ENCODE data around the gene CSMD2.

The CSMD2 gene

DNA sequence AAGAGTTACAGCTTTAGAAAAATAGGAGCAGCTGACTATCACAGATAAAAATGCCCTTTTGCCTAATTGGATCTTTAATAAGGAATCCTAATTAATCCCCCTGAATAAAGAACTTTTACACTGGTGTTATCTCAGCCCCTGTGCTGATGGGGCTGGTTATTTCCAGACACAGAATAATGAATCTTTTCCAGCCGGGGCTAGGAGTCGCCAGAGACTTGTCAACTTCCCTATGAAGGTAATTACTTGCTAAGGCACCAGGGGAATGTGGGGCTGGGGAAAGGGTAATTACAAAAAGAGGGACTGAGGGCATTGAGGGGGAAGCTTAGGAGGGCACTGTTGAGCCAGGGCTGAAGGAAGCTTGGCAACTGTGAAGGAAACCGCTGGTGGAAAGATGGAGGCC, 266.6 kb downstream of the CSMD2 start:
- H3K27me3 ChIP-seq (ENCODE audit: control insufficient read depth in 1 of 2, insufficient read depth in 2 of 2, low read length in 2 of 2) = no peaks in the 10 kb centered on the region
- no peak overlapping the region for H3K4me3 ChIP-seq (ENCODE audit: low read depth in 1 of 2, low read length in 2 of 2)
- no peak overlapping the region for H3K27ac ChIP-seq (ENCODE audit: low read depth, low read length)
- H3K36me3 ChIP-seq (ENCODE audit: control insufficient read depth in 1 of 2, insufficient read depth in 2 of 2, low read length in 2 of 2) = no peaks in the 10 kb centered on the region
- no peaks in the 10 kb centered on the region for H3K4me1 ChIP-seq (ENCODE audit: control insufficient read depth in 1 of 2, insufficient read depth in 2 of 2, low read length in 2 of 2)
- no peaks in the 10 kb centered on the region for H3K9me3 ChIP-seq (ENCODE audit: control insufficient read depth in 1 of 2, low read length in 2 of 2)
- H3K9ac ChIP-seq (ENCODE audit: low read depth in 1 of 2, low read length in 2 of 2) = no peak overlapping the region

DNA sequence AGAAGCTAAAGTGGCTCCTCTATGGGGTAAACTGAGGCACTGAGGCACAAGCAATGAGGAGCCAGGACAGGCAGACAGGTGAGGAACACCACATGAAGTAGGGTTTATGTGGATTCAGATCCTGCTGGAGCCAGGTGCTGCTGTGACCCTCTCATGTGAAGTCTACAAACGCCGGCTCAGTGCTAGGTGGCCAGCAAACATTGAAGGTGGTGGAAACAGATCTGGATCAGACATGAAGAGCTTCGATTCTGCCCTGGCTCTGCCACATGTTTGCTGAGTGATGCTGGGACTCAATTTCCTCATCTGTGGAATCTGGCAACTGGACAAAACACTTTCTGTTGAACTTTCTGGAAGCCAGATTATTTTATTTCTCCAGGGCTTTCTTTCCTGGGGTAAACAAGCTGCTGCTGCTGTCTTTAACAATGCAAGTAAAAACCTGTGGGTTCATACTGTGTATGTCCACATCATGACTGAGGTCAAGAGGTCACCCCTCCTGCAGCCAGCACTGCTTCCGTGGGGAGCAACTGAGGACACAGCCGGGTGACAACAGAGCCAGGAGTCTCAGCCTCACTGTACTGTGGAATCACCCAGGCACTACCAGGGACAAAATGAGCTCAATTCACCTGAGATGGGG, 267.8 kb downstream of the CSMD2 start:
- Histone ChIP-seq H3K4me1 (ENCODE audit: control insufficient read depth in 1 of 2, insufficient read depth in 2 of 2, low read length in 2 of 2) (no peaks in the 10 kb centered on the region), H3K4me3 (ENCODE audit: low read depth in 1 of 2, low read length in 2 of 2) (no peak overlapping the region), H3K27me3 (ENCODE audit: control insufficient read depth in 1 of 2, insufficient read depth in 2 of 2, low read length in 2 of 2) (no peaks in the 10 kb centered on the region), H3K36me3 (ENCODE audit: control insufficient read depth in 1 of 2, insufficient read depth in 2 of 2, low read length in 2 of 2) (no peaks in the 10 kb centered on the region), H3K9ac (ENCODE audit: low read depth in 1 of 2, low read length in 2 of 2) (no peak overlapping the region), H3K9me3 (ENCODE audit: control insufficient read depth in 1 of 2, low read length in 2 of 2) (no peaks in the 10 kb centered on the region), H3K27ac (ENCODE audit: low read depth, low read length) (no peak overlapping the region)

DNA sequence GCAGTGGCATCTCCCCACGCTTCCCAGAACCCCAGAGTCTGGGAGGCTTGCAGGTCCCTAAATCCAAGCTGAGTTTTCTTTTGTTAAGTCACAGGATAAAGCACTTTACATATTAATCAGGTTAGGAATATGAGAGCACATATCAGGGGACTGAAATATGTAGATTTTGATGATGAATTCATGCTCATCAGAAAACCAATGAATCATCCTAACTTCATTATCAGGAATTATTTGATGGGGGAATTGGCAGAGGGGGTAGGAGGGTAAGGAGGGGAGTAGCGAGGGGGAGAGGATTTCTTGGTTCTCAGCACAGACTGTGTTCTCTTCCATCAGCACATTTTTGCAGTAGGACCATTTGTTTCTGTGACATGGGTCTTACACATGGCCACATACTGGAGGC, 269.1 kb downstream of the CSMD2 start:
- no peak overlapping the region for H3K4me3 ChIP-seq (ENCODE audit: low read depth in 1 of 2, low read length in 2 of 2)
- H3K36me3 ChIP-seq (ENCODE audit: control insufficient read depth in 1 of 2, insufficient read depth in 2 of 2, low read length in 2 of 2) = no peaks in the 10 kb centered on the region
- H3K9me3 ChIP-seq (ENCODE audit: control insufficient read depth in 1 of 2, low read length in 2 of 2) = no peaks in the 10 kb centered on the region
- H3K9ac ChIP-seq (ENCODE audit: low read depth in 1 of 2, low read length in 2 of 2) = no peak overlapping the region
- no peaks in the 10 kb centered on the region for H3K27me3 ChIP-seq (ENCODE audit: control insufficient read depth in 1 of 2, insufficient read depth in 2 of 2, low read length in 2 of 2)
- H3K27ac ChIP-seq (ENCODE audit: low read depth, low read length) = no peak overlapping the region
- no peaks in the 10 kb centered on the region for H3K4me1 ChIP-seq (ENCODE audit: control insufficient read depth in 1 of 2, insufficient read depth in 2 of 2, low read length in 2 of 2)

DNA sequence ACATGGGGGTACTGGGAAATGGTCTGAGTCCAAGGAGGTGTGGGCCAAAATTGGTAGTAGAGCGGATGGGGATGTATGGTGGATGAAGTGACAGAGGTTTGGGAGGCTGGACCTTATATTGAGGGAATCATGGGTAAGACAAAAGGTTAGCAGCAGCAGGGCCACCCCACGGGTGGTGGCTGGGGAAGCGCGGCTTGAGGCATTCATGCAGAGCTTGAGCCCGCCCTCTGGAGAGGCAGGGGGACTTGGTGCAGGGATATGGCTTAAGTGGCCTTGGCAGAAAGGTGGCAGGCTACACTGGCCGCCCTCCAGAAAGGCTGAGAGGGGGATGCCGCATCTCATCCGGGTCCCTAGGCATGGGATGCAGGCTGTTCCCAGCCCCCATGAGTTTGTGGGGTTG, 269.6 kb downstream of the CSMD2 start:
- Histone ChIP-seq H3K4me1 (ENCODE audit: control insufficient read depth in 1 of 2, insufficient read depth in 2 of 2, low read length in 2 of 2) (no peaks in the 10 kb centered on the region), H3K4me3 (ENCODE audit: low read depth in 1 of 2, low read length in 2 of 2) (no peak overlapping the region), H3K9me3 (ENCODE audit: control insufficient read depth in 1 of 2, low read length in 2 of 2) (no peaks in the 10 kb centered on the region), H3K36me3 (ENCODE audit: control insufficient read depth in 1 of 2, insufficient read depth in 2 of 2, low read length in 2 of 2) (no peaks in the 10 kb centered on the region), H3K27me3 (ENCODE audit: control insufficient read depth in 1 of 2, insufficient read depth in 2 of 2, low read length in 2 of 2) (no peaks in the 10 kb centered on the region), H3K27ac (ENCODE audit: low read depth, low read length) (no peak overlapping the region), H3K9ac (ENCODE audit: low read depth in 1 of 2, low read length in 2 of 2) (no peak overlapping the region)

DNA sequence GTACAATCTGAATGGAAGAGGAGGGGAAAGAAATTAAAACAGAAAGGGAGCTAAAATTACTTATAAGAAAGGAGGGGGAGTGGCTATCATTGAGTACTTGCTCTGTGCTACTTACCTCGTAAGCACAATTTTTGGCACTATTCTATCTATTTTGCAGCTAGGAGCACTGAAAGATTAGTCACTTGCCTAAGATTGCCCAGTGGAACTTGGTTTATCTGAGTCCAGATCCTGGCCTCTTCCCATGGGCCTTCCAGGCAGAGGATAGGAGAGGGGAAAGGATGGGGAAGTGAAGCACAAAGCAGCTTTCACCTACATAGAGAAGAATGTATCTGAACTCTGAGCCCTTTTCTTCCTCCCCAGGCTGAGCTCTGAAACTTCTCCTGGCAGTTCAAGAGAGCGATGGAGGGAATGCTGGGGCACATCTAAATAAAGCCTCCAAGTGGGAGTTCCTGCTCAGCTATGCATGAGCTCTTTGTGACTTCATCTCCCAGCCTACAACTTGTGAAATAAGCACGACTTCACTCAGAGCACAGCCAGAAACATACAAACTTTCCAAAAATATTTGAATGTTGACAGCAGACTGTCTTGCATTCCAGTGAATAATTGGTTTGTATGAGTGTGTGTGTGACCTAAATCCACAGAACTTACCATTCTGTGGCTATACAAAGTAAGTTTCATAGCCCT, 271.7 kb downstream of the CSMD2 start:
- Histone ChIP-seq H3K4me3 (ENCODE audit: low read depth in 1 of 2, low read length in 2 of 2) (no peak overlapping the region), H3K9me3 (ENCODE audit: control insufficient read depth in 1 of 2, low read length in 2 of 2) (no peaks in the 10 kb centered on the region), H3K9ac (ENCODE audit: low read depth in 1 of 2, low read length in 2 of 2) (no peak overlapping the region), H3K4me1 (ENCODE audit: control insufficient read depth in 1 of 2, insufficient read depth in 2 of 2, low read length in 2 of 2) (no peaks in the 10 kb centered on the region), H3K27me3 (ENCODE audit: control insufficient read depth in 1 of 2, insufficient read depth in 2 of 2, low read length in 2 of 2) (no peaks in the 10 kb centered on the region), H3K27ac (ENCODE audit: low read depth, low read length) (no peak overlapping the region), H3K36me3 (ENCODE audit: control insufficient read depth in 1 of 2, insufficient read depth in 2 of 2, low read length in 2 of 2) (no peaks in the 10 kb centered on the region)

DNA sequence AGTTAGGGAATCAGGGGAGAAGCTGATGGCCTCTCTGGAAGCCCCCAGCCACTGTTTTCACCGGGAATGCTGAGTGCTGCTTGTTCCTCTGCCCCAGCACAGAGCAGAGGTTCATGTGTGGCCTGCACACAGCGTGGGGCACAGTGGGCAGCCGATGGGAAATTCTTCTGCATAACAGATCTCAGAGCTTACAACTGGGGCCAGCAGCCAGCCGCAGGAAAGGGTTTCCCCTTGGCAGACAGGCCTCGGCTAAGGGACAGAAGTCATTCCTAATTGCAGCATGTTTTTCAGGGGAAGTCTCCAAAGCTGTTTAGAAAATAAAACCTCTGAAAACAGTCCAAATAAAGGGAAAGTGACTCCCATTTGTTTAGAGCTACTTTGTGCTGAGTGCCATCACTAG, 278.5 kb downstream of the CSMD2 start:
- Histone ChIP-seq H3K27ac (ENCODE audit: low read depth, low read length) (no peak overlapping the region), H3K4me1 (ENCODE audit: control insufficient read depth in 1 of 2, insufficient read depth in 2 of 2, low read length in 2 of 2) (no peaks in the 10 kb centered on the region), H3K27me3 (ENCODE audit: control insufficient read depth in 1 of 2, insufficient read depth in 2 of 2, low read length in 2 of 2) (peaks cover 0 to 6% of the 10 kb centered on the region in 2 donors), H3K9me3 (ENCODE audit: control insufficient read depth in 1 of 2, low read length in 2 of 2) (no peaks in the 10 kb centered on the region), H3K36me3 (ENCODE audit: control insufficient read depth in 1 of 2, insufficient read depth in 2 of 2, low read length in 2 of 2) (no peaks in the 10 kb centered on the region), H3K9ac (ENCODE audit: low read depth in 1 of 2, low read length in 2 of 2) (no peak overlapping the region), H3K4me3 (ENCODE audit: low read depth in 1 of 2, low read length in 2 of 2) (no peak overlapping the region)

DNA sequence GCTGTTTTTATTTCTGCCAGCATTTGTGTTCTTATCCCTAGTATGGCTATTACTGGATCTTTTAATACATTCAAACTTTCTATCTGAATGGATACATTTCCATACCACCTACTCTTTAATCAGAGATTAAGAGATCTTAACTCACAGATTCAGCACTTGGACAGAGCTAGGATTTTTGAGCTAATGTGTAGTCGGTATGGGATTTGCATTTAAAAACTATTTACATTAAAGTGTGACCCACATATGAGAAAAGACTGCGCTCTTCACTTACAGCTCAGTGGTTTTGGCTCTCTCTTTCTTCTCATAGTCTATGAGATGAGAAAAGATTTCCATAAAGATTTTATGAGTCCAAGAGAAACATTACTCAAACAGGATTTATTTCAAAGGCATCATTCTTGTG, 284.7 kb downstream of the CSMD2 start:
- H3K4me1 ChIP-seq (ENCODE audit: control insufficient read depth in 1 of 2, insufficient read depth in 2 of 2, low read length in 2 of 2) = no peaks in the 10 kb centered on the region

DNA sequence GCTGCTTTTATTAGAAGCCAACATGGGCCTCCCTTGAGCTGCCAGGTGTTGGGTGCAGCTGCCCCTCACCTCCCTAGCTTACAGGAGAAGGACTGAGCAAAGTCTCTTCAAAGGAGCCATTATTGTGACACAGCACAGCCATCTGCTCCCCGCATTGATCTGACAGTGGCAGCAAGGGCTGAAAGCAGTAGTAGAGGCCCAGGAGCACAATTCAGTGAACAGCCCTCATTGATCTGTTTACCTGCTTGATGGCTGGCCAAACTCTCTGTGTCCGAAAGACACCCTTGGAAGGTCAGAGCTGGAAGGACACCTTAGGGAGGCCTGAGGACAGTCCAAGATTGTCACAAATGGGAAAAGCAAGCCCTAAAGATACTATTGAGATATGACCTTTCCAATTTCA, 286.6 kb downstream of the CSMD2 start:
- no peak overlapping the region for H3K27ac ChIP-seq (ENCODE audit: low read depth, low read length)
- no peaks in the 10 kb centered on the region for H3K9me3 ChIP-seq (ENCODE audit: control insufficient read depth in 1 of 2, low read length in 2 of 2)
- H3K27me3 ChIP-seq (ENCODE audit: control insufficient read depth in 1 of 2, insufficient read depth in 2 of 2, low read length in 2 of 2) = no peaks in the 10 kb centered on the region
- H3K36me3 ChIP-seq (ENCODE audit: control insufficient read depth in 1 of 2, insufficient read depth in 2 of 2, low read length in 2 of 2) = no peaks in the 10 kb centered on the region
- no peak overlapping the region for H3K9ac ChIP-seq (ENCODE audit: low read depth in 1 of 2, low read length in 2 of 2)
- H3K4me3 ChIP-seq (ENCODE audit: low read depth in 1 of 2, low read length in 2 of 2) = no peak overlapping the region
- no peaks in the 10 kb centered on the region for H3K4me1 ChIP-seq (ENCODE audit: control insufficient read depth in 1 of 2, insufficient read depth in 2 of 2, low read length in 2 of 2)

More for the DNA sequence above, 284.7 kb downstream of the CSMD2 start:
- no peaks in the 10 kb centered on the region for H3K36me3 ChIP-seq (ENCODE audit: control insufficient read depth in 1 of 2, insufficient read depth in 2 of 2, low read length in 2 of 2)
- no peak overlapping the region for H3K9ac ChIP-seq (ENCODE audit: low read depth in 1 of 2, low read length in 2 of 2)
- H3K9me3 ChIP-seq (ENCODE audit: control insufficient read depth in 1 of 2, low read length in 2 of 2) = no peaks in the 10 kb centered on the region
- no peak overlapping the region for H3K27ac ChIP-seq (ENCODE audit: low read depth, low read length)
- no peaks in the 10 kb centered on the region for H3K27me3 ChIP-seq (ENCODE audit: control insufficient read depth in 1 of 2, insufficient read depth in 2 of 2, low read length in 2 of 2)
- H3K4me3 ChIP-seq (ENCODE audit: low read depth in 1 of 2, low read length in 2 of 2) = no peak overlapping the region

DNA sequence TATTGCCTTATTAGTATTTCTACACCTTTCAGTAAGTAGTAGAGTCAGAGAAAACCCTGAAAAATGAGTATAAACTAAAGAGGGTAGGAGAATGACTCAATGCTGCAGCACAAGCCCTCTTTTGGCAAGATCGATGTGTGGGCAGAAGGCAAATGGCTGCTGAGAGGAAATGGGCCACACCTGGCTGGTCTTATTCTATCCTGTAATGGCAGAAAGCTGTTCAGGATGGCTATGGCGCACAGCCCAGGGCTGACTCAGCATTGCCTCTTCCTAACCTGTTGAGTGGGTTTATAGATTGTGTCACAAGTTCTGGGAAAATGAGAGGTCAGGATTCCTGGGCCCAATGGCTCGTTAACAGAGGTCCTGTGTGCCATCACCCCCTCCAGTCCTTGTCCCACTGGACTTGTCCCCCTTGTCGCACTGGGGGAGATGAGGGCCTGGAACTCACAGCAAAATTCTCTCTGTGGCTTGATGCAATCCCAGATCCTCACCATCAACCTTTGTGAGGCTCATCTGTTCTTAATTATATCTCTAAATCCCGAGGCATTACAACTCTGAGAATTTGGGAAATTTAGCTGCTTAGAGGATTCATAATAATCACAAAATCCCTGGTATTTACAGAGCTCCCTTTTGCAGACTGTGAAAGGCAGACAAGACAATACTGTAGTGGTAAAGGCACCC, 287.9 kb downstream of the CSMD2 start:
- H3K27me3 ChIP-seq (ENCODE audit: control insufficient read depth in 1 of 2, insufficient read depth in 2 of 2, low read length in 2 of 2) = no peaks in the 10 kb centered on the region
- no peaks in the 10 kb centered on the region for H3K9me3 ChIP-seq (ENCODE audit: control insufficient read depth in 1 of 2, low read length in 2 of 2)
- H3K4me3 ChIP-seq (ENCODE audit: low read depth in 1 of 2, low read length in 2 of 2) = no peak overlapping the region
- no peak overlapping the region for H3K27ac ChIP-seq (ENCODE audit: low read depth, low read length)
- H3K4me1 ChIP-seq (ENCODE audit: control insufficient read depth in 1 of 2, insufficient read depth in 2 of 2, low read length in 2 of 2) = no peaks in the 10 kb centered on the region
- no peak overlapping the region for H3K9ac ChIP-seq (ENCODE audit: low read depth in 1 of 2, low read length in 2 of 2)
- H3K36me3 ChIP-seq (ENCODE audit: control insufficient read depth in 1 of 2, insufficient read depth in 2 of 2, low read length in 2 of 2) = no peaks in the 10 kb centered on the region

DNA sequence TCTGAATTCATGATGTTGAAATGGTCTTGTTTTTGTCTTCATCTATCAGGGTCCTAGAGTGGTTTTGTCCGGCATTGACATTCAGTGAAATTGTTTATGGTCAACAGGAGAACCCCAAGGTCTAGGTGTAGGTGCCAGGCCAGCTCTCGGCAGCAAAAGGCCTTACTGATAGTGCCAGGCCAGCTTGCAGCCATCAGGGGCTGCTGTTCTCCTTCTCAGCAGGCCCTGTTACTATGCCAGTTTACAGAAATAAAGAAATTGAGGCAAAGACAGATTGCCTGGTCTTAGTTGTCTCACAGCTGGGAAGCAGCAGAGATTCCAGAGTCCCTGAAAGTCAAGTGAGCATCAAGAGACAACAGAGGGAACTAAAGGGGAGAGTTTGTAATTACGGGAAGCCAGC, 289.2 kb downstream of the CSMD2 start:
- no peak overlapping the region for H3K4me3 ChIP-seq (ENCODE audit: low read depth in 1 of 2, low read length in 2 of 2)
- H3K4me1 ChIP-seq (ENCODE audit: control insufficient read depth in 1 of 2, insufficient read depth in 2 of 2, low read length in 2 of 2) = no peaks in the 10 kb centered on the region
- H3K27me3 ChIP-seq (ENCODE audit: control insufficient read depth in 1 of 2, insufficient read depth in 2 of 2, low read length in 2 of 2) = no peaks in the 10 kb centered on the region
- H3K36me3 ChIP-seq (ENCODE audit: control insufficient read depth in 1 of 2, insufficient read depth in 2 of 2, low read length in 2 of 2) = no peaks in the 10 kb centered on the region
- H3K27ac ChIP-seq (ENCODE audit: low read depth, low read length) = no peak overlapping the region
- H3K9me3 ChIP-seq (ENCODE audit: control insufficient read depth in 1 of 2, low read length in 2 of 2) = no peaks in the 10 kb centered on the region
- H3K9ac ChIP-seq (ENCODE audit: low read depth in 1 of 2, low read length in 2 of 2) = no peak overlapping the region

Data from duodenal mucosa (tissue), 2 donors.